HS-5 (cell line): ENCODE data around the gene SPOCK3.
"Not testable (repeated sequence)": the region's sequence is repeated elsewhere in the genome, so short reads cannot be mapped to it uniquely, and the experiment has no call there.

Source experiments
- DNase-seq: peaks from one replicate; pipeline ENCODE4 v3.0.0-alpha.2; 2012; ENCODE audit warnings: low read depth

Gene SPOCK3

DNA sequence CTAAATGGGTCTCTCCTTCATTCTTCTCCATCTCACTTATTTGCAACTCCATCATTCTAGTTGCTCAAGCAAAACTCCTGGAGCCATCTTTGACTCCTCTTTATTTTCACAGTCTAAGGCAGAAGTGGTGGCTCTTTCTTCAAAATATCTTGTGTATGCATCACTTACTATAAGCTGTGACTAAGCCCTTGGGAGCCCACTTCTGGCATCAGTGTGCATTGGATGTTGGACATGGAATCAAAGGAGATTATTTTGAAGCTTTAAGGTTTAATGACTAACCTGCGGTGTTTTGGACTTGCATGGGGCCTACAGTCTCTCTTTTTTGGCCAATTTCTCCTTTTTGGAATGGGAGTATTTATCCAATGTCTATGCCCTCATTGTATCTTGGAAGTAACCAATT, 276.8 kb downstream of the SPOCK3 start:
- no peak for DNase-seq

DNA sequence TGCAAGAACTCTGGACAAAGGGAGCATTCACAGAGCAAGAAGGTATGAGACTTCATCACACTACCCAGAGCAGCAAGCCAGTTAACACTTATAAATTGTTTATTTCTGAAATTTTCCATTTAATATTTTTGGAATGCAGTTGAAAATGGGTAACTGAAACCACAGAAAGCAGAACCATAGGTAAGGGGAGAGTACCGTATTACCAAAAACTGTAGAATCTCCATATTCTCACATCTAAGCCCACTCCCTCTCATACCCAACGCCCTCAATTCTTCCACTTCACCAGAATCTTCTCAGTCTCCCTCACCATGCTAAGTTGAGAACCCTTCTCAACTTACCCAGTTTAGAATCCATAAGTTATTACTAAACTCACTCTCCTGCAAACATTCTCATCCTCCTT, 277.8 kb downstream of the SPOCK3 start:
- DNase-seq = no peak

DNA sequence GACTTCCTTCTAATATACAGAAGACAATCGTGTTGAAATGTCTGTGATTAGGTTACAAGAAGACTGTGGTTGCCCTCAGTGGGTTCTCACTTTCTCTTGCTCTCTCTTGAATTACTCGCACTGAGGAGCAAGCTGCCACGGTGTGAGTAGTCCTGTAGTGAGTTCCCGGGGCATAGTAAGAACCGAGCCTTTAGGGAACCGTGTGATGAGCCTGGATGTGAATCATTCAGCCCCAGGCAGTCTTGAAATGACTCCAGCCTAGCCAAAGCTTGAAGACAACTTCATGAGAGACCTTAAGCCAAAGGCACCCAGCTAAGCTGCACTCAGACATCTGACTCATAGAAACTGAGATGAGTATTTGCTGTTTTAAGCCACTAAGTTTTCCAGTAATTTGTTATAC, 292.7 kb downstream of the SPOCK3 start:
- DNase-seq = peak; percentile 3

GRCh38 chr4:166930464-166930863, 303.8 kb downstream of the SPOCK3 start:
- no peak for DNase-seq

DNA sequence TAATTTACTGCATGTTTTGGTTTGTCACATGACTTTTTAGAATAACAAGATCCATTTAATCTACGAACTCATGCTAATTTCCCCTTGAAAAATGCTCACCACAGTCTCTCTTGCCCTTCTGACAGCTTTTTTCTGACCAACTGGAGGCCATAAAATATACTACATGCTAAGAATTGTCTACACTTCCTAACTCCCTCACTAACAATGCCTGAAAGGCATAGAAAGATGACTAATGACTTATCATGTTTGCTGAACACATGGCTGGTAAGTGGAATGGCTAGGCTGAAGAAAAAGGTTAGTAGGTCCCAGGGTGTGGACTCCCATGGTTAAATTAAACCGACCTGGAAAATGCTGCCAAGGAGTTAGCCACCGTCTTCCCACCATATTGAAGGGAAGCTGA, 309.9 kb downstream of the SPOCK3 start:
- no peak for DNase-seq

DNA sequence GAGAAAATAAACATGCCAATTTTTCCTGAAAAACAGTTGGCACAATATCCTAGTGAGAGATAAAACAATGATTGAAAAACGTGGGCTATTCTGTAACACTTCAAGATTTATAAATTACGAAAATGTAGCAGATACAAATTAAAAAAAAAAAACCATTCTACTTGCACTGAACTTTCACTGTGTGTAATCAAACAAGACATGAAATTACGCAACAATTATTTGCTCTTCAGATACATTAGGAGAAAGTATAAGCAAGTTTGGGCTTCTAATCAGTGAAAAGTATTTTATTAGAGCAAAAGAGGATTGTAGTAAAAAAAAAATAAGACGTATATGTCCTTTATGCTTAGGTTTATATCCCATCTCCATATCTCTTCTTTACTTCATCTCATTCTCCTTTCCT, 320.4 kb downstream of the SPOCK3 start:
- no peak for DNase-seq

DNA sequence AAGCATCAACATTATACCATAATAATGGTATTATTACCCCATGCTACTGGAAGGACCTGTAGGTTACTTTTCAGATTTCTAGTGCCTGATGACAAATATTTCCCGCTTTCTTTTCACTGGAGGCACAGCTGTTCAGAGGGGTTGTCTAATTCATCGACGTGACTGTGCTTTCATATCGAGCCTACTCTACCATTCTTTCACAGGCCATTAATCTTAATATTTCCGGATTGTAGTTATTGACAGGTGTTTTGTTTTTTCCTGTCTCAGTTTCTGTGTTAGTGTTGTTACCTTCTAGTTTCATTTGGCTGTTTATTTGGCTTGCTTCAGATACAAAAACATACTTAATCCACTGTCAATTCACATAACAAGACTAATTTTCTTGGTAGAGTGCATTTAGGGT, 330.9 kb downstream of the SPOCK3 start:
- DNase-seq = no peak

- DNase-seq = no peak
These were observed 331.4 kb downstream of the SPOCK3 start for GRCh38 chr4:166902941-166903340.

DNA sequence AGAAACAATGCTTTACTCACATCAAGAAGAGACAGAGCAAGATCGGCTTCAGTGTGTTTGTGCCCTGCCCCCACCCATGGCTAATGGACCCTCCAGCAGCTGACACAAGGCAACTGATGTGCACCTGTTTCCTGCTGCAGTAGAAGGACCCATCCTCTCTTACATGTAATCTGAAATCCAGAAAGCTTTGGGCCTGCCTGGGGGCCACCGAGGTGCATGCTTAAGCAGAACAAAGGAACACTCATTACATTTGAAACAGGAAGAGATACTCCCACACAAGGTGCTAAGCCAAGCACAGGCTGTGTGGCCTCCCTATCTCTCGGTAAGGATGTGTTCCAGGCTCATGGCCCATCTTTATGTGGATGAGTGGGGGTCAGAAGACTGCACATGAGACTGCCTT, 338.0 kb downstream of the SPOCK3 start:
- peak; percentile 2 for DNase-seq

GRCh38 chr4:166895771-166896170, 338.5 kb downstream of the SPOCK3 start:
- DNase-seq = peak; percentile 9

DNA sequence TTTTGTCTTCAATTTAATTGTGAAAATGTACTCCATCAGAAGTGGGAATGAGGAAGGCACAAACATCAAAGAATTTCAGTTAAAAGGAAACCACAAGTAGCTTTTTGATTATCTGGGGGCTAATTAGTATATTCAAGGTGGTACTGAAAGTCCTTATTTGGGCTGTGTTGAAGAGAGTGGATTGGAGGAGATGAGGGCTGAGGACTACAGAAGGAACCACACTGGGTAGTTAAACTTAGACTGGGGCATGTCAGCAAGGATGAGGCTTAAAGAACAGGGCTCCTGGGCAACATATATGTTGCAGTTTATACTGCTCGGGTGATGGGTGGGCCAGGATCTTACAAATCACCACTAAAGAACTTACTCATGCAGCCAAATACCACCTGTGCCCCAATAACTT, 346.8 kb downstream of the SPOCK3 start:
- no peak for DNase-seq

DNA sequence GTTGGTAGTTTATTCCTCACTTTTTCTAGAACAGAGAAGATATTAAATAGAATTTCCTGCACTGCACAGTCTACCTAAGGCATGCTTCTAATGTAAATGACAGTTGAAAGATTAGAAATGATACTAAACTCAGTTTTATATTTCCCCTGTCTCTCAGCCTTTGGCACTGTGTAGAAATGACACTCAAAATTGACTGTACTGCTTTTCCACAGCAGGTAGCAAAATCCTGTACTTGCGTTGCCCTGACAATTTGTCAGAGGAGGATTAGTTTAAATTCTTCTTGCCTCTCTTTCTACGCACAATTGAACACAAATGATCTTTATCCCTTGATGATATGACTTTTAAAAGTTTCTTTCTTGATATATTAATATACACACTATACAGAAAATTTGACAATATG, 347.6 kb downstream of the SPOCK3 start:
- DNase-seq = no peak

DNA sequence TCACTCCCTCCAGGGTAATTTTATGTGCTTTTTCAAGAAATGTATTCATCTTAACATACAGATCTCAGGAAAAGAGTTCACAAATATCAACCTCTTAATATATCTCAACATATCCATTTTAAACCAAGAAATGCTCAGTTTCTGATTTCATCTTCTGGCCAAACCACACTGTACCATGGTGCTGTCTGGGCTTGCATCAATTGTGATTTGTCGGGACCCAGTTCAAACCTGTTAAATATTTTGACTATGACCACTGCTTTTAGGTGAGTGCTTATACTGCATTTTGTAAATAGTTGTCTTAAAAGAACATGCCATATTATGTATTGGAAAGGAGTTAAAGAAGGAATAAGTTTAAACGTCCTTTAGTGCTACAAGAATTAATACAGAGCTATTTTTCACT, 352.1 kb downstream of the SPOCK3 start:
- no peak for DNase-seq

GRCh38 chr4:166875821-166876220, 358.5 kb downstream of the SPOCK3 start:
- no peak for DNase-seq

GRCh38 chr4:166862032-166862431, 372.3 kb downstream of the SPOCK3 start:
- DNase-seq = no peak

- DNase-seq = not testable (repeated sequence)
These were observed 383.9 kb downstream of the SPOCK3 start for GRCh38 chr4:166850398-166850797.

GRCh38 chr4:166846939-166847338, 387.4 kb downstream of the SPOCK3 start:
- DNase-seq = no peak

GRCh38 chr4:166842795-166843261, 391.5 kb downstream of the SPOCK3 start:
- no peak for DNase-seq

GRCh38 chr4:166839615-166840251, 394.6 kb downstream of the SPOCK3 start:
- no peak for DNase-seq

DNA sequence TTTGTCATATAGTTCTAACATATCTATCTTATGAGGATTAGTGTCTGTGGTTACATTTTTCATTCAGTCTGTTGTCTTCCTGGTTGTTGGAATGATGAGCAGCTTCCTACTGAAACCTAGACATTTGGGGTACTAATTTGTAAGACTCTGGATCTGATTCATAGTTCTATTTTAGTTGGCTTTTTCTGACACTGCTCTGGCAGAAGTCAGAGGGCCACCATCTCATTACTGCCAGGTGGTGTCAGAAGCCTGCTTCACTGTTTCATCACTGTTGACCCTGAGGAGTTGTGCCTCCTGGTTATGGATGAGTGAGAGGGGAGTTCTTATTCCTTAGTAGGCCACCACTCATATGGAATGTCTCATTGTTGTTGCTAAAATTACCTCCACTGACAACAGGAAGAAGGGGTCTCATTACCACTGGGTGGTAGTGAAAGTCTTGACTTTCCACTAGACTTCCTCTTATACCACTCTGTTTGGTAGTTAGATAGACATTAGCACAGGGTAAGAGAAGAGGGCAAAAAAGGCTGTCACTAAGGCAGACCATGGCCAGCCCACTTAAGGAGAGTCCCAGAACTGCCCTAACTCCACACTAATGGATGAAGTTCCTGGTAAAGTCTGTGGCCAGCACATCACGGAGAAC, 395.2 kb downstream of the SPOCK3 start:
- DNase-seq = no peak

- no peak for DNase-seq
These were observed 397.4 kb downstream of the SPOCK3 start for GRCh38 chr4:166836865-166837264.

GRCh38 chr4:166827629-166828028, 406.7 kb downstream of the SPOCK3 start:
- DNase-seq = no peak

- no peak for DNase-seq
These were observed 407.1 kb downstream of the SPOCK3 start for GRCh38 chr4:166827167-166827566.

GRCh38 chr4:166823848-166824247, 410.4 kb downstream of the SPOCK3 start:
- DNase-seq = no peak
